GM12891 (cell line): ENCODE results near the gene NOS3.

Source experiments
- PAX5 ChIP-seq: IDR thresholded peaks from 2 replicates; pipeline ENCODE4 v1.6.1; 2011; ENCODE audit warnings: low read length, moderate library complexity, mild to moderate bottlenecking; ENCODE audit not compliant: insufficient read depth, severe bottlenecking
- POLR2A ChIP-seq: IDR thresholded peaks from 2 replicates; pipeline ENCODE4 v1.6.1; 2011; ENCODE audit warnings: low read depth, low read length, control low read depth
- POLR2AphosphoS5 ChIP-seq: IDR thresholded peaks from 2 replicates; pipeline ENCODE4 v1.6.1; 2011; ENCODE audit warnings: low read depth, low read length, control low read depth
- POU2F2 ChIP-seq: IDR thresholded peaks from 2 replicates; pipeline ENCODE4 v1.6.1; 2011; ENCODE audit warnings: low read depth, mild to moderate bottlenecking, control low read depth, low read length, moderate library complexity
- TAF1 ChIP-seq: IDR thresholded peaks from 2 replicates; pipeline ENCODE4 v1.6.1; 2011; ENCODE audit warnings: low read depth, low read length, control low read depth

DNA sequence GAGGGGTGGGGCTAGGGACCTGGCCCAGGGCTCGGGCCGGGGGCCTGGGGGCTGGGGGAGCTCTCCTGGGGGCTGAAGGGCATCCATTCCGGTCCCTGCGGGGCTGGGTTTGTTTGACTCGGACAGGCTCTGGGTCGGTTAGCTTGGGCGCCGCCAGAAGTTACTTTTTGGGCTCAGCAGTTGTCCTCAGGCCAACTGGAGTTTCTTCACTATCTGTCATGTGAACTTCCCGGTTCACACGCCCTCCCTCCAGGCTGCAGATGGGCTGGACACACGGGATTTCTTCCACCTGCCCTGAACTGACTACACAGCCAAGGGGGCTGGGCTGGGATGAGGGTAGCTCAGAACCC lies 72.4 kb downstream of the NOS3 start:
- no peak for TF ChIP-seq POLR2A
- no peak for TF ChIP-seq TAF1
- TF ChIP-seq POLR2AphosphoS5: no peak
- no peak for TF ChIP-seq PAX5
- no peak for TF ChIP-seq POU2F2
